ENCODE measurements around the gene MAP4K3.

GRCh38 chr2:39283561-39283960, 153.5 kb downstream of the MAP4K3 start:
- TF ChIP-seq, protein P1, sequence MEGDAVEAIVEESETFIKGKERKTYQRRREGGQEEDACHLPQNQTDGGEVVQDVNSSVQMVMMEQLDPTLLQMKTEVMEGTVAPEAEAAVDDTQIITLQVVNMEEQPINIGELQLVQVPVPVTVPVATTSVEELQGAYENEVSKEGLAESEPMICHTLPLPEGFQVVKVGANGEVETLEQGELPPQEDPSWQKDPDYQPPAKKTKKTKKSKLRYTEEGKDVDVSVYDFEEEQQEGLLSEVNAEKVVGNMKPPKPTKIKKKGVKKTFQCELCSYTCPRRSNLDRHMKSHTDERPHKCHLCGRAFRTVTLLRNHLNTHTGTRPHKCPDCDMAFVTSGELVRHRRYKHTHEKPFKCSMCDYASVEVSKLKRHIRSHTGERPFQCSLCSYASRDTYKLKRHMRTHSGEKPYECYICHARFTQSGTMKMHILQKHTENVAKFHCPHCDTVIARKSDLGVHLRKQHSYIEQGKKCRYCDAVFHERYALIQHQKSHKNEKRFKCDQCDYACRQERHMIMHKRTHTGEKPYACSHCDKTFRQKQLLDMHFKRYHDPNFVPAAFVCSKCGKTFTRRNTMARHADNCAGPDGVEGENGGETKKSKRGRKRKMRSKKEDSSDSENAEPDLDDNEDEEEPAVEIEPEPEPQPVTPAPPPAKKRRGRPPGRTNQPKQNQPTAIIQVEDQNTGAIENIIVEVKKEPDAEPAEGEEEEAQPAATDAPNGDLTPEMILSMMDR (IDR thresholded peaks at IDR 0.05), result no peak
- TF ChIP-seq TCF7L2 (IDR thresholded peaks at IDR 0.05; ENCODE audit: low read depth, low read length) (no peak), REST (IDR thresholded peaks at IDR 0.05; ENCODE audit: insufficient read depth in 1 of 2, low read depth in 2 of 2, low read length in 1 of 2) (no peak), POLR2AphosphoS5 (IDR thresholded peaks at IDR 0.05; ENCODE audit: low read depth, low read length) (no peak), SIN3A (IDR thresholded peaks at IDR 0.05; ENCODE audit: borderline replicate concordance, insufficient read depth, low read depth, low read length) (no peak)

Measured in Panc1 (cell line).